Measurements from ENCODE around the gene MET. TPM values are rescaled to one million over a fixed set of nuclear protein-coding genes. Genes with fewer than 3 reads are reported as not detected.

The MET gene
- total RNA-seq, 2 experiments from 2014 or later, result 0.63 to 0.91 TPM

- Mint-ChIP-seq H3K36me3 (ENCODE audit: low read depth) (no peaks in the 10 kb centered on the region), H3K4me3 (no peak overlapping the region), H3K4me1 (no peaks in the 10 kb centered on the region), H3K27ac (no peak overlapping the region), H3K9me3 (ENCODE audit: low read depth) (no peaks in the 10 kb centered on the region), H3K27me3 (peaks cover 9% of the 10 kb centered on the region)
- intact Hi-C loops (cut with DNase I, micrococcal nuclease), result no loop called here
- ChIA-PET CTCF (interaction anchor here (0.7 kb wide), 1 partner anchor 21 kb away, joined by 3 read pairs; no protein-coding TSS in a partner anchor), POLR2A (no interaction called here)
- no peak for DNase-seq
- no peak for ATAC-seq
These were observed 59.7 kb downstream of the MET start for GRCh38 chr7:116731445-116732335.

GRCh38 chr7:116732788-116733694, 61.0 kb downstream of the MET start:
- no peak for ATAC-seq
- peaks cover 13% of the 10 kb centered on the region for H3K27me3 Mint-ChIP-seq
- no peaks in the 10 kb centered on the region for H3K9me3 Mint-ChIP-seq (ENCODE audit: low read depth)
- CTCF ChIA-PET, result no interaction called here
- no peak for DNase-seq
- intact Hi-C loops (cut with DNase I, micrococcal nuclease), result no loop called here
- H3K36me3 Mint-ChIP-seq (ENCODE audit: low read depth), result no peaks in the 10 kb centered on the region
- no peak overlapping the region for H3K27ac Mint-ChIP-seq
- no peak overlapping the region for H3K4me3 Mint-ChIP-seq
- POLR2A ChIA-PET, result no interaction called here
- H3K4me1 Mint-ChIP-seq, result no peaks in the 10 kb centered on the region

- CTCF ChIA-PET, result interaction anchor here (1.1 kb wide), 1 partner anchor 9 kb away, joined by 3 read pairs; no protein-coding TSS in a partner anchor
- H3K9me3 Mint-ChIP-seq (ENCODE audit: low read depth), result no peaks in the 10 kb centered on the region
- no peak overlapping the region for H3K27ac Mint-ChIP-seq
These were observed 62.1 kb downstream of the MET start for GRCh38 chr7:116733924-116734580.

GRCh38 chr7:116734710-116735109, 62.7 kb downstream of the MET start:
- DNase-seq (no peak), ATAC-seq (no peak)
- ChIA-PET POLR2A (no interaction called here), CTCF (interaction anchor here (1.1 kb wide), 1 partner anchor 8 kb away, joined by 3 read pairs; no protein-coding TSS in a partner anchor)
- Mint-ChIP-seq H3K4me1 (no peaks in the 10 kb centered on the region), H3K9me3 (ENCODE audit: low read depth) (no peaks in the 10 kb centered on the region), H3K4me3 (no peak overlapping the region), H3K36me3 (ENCODE audit: low read depth) (no peaks in the 10 kb centered on the region), H3K27me3 (peaks cover 13% of the 10 kb centered on the region), H3K27ac (no peak overlapping the region)
- intact Hi-C loops (cut with DNase I, micrococcal nuclease), result no loop called here

More at GRCh38 chr7:116733924-116734580, 62.1 kb downstream of the MET start:
- intact Hi-C loops (cut with DNase I, micrococcal nuclease), result no loop called here
- Mint-ChIP-seq H3K27me3 (peaks cover 13% of the 10 kb centered on the region), H3K36me3 (ENCODE audit: low read depth) (no peaks in the 10 kb centered on the region), H3K4me3 (no peak overlapping the region), H3K4me1 (no peaks in the 10 kb centered on the region)
- no peak for DNase-seq
- ATAC-seq, result no peak
- POLR2A ChIA-PET, result no interaction called here

DNA sequence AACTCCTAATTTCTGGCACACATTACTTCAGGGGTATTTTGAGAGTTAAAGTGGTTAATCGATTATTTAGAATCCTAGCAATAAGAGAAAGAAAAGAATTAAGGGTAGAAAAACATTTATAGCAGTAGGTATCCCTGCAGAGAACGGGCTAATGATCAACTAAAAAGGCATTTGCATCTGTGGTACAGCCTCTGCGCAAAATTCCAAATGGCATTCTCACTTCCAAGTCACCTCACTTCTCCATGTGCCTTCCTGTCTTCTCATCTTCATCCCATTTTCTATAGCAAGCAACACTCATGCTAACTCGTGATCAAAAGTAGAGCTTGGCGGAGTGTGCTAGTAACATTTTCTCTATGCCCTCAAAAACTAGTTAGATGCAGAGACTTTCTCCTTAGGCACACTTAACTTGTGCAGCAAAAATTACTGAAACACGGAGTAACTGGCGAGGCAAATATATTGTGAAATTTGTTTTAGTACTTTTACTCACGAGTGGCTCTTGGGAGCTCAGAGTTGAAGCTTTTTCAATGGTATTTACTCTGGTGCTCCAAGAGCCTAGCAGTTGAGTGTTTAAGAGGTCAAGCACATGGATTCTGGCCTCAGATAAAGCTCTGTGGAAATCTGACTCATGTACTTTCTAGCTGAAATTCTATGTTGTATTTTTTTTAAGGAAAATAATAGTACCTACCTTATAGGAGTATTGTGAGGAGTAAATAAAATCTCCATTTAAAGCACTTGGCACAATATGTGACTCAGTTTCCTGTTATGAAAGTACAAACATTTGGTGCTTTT, 65.1 kb downstream of the MET start:
- DNase-seq (no peak), ATAC-seq (no peak)
- Mint-ChIP-seq H3K27ac (no peak overlapping the region), H3K4me3 (no peak overlapping the region), H3K27me3 (peaks cover 13% of the 10 kb centered on the region), H3K4me1 (no peaks in the 10 kb centered on the region), H3K36me3 (ENCODE audit: low read depth) (no peaks in the 10 kb centered on the region), H3K9me3 (ENCODE audit: low read depth) (no peaks in the 10 kb centered on the region)
- intact Hi-C loops (cut with DNase I, micrococcal nuclease), result no loop called here
- POLR2A ChIA-PET, result no interaction called here
- CTCF ChIA-PET, result no interaction called here

- DNase-seq (no peak), ATAC-seq (no peak)
- no peaks in the 10 kb centered on the region for H3K9me3 Mint-ChIP-seq (ENCODE audit: low read depth)
- no peak overlapping the region for H3K4me3 Mint-ChIP-seq
- no peak overlapping the region for H3K27ac Mint-ChIP-seq
- intact Hi-C loops (cut with DNase I, micrococcal nuclease), result no loop called here
- peaks cover 16% of the 10 kb centered on the region for H3K27me3 Mint-ChIP-seq
- H3K36me3 Mint-ChIP-seq (ENCODE audit: low read depth), result no peaks in the 10 kb centered on the region
- ChIA-PET POLR2A (no interaction called here), CTCF (no interaction called here)
- H3K4me1 Mint-ChIP-seq, result no peaks in the 10 kb centered on the region
These were observed 66.4 kb downstream of the MET start for GRCh38 chr7:116738378-116738777.

DNA sequence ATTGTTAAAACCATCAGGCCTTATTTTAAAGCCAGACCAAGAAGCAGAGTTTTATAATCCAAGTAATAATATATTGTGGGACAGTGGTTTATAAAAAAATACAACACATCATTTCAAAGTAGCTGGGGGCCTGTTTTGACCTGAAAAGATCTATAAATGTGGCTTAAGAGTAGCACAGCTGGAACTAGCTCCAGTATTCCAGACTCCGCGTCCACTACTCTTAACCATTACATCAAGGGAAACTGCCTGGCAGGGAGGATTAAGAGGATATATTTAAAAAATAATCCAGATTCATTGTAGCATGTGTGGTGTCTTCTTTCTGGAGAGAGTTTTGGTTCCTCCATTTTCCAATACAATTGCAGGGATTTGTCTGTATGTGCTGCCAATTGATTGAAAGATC, 67.3 kb downstream of the MET start:
- H3K4me3 Mint-ChIP-seq, result no peak overlapping the region
- H3K9me3 Mint-ChIP-seq (ENCODE audit: low read depth), result no peaks in the 10 kb centered on the region
- ChIA-PET POLR2A (no interaction called here), CTCF (interaction anchor here (1.3 kb wide), 1 partner anchor 9 kb away, joined by 4 read pairs; no protein-coding TSS in a partner anchor)
- H3K27me3 Mint-ChIP-seq, result peaks cover 18% of the 10 kb centered on the region
- ATAC-seq (no peak), DNase-seq (no peak)
- intact Hi-C loops (cut with DNase I, micrococcal nuclease), result no loop called here
- H3K27ac Mint-ChIP-seq, result no peak overlapping the region
- no peaks in the 10 kb centered on the region for H3K4me1 Mint-ChIP-seq
- H3K36me3 Mint-ChIP-seq (ENCODE audit: low read depth), result no peaks in the 10 kb centered on the region

GRCh38 chr7:116740231-116740630, 68.2 kb downstream of the MET start:
- peaks cover 20% of the 10 kb centered on the region for H3K27me3 Mint-ChIP-seq
- no peak overlapping the region for H3K4me3 Mint-ChIP-seq
- H3K36me3 Mint-ChIP-seq (ENCODE audit: low read depth), result no peaks in the 10 kb centered on the region
- intact Hi-C loops (cut with DNase I, micrococcal nuclease), result no loop called here
- no peak for ATAC-seq
- no peak for DNase-seq
- H3K9me3 Mint-ChIP-seq (ENCODE audit: low read depth), result no peaks in the 10 kb centered on the region
- ChIA-PET POLR2A (no interaction called here), CTCF (no interaction called here)
- H3K27ac Mint-ChIP-seq, result no peak overlapping the region
- H3K4me1 Mint-ChIP-seq, result no peaks in the 10 kb centered on the region

DNA sequence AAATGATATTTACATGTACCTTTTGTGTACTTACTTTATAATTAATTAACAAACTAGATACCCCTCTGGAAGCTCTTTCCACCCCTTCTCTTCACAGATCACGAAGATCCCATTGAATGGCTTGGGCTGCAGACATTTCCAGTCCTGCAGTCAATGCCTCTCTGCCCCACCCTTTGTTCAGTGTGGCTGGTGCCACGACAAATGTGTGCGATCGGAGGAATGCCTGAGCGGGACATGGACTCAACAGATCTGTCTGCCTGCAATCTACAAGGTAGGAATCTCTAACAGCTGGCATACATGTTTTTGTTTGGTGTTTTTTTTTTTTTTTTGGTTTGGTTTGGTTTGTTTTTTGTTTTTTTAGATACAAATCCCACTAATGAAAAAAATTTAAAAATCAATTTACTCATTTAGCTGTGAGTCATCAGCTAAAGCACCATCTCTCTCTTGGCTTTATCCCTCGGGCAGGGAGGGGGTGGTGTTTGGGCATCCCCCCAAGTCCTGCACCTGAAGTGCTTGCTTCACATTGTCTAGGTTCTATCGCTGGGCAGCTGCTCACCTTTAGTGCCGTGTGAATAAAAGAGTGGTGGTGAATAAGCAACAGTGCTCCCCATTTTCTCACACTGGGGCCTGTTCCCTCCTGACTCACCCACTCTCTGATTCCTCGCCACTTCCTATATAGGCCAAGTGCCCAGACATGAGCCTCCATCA, 68.9 kb downstream of the MET start:
- Mint-ChIP-seq H3K27ac (no peak overlapping the region), H3K4me1 (no peaks in the 10 kb centered on the region), H3K36me3 (ENCODE audit: low read depth) (no peaks in the 10 kb centered on the region), H3K27me3 (peaks cover 20% of the 10 kb centered on the region), H3K4me3 (no peak overlapping the region), H3K9me3 (ENCODE audit: low read depth) (no peaks in the 10 kb centered on the region)
- ATAC-seq (no peak), DNase-seq (no peak)
- ChIA-PET POLR2A (no interaction called here), CTCF (no interaction called here)
- intact Hi-C loops (cut with DNase I, micrococcal nuclease), result no loop called here

DNA sequence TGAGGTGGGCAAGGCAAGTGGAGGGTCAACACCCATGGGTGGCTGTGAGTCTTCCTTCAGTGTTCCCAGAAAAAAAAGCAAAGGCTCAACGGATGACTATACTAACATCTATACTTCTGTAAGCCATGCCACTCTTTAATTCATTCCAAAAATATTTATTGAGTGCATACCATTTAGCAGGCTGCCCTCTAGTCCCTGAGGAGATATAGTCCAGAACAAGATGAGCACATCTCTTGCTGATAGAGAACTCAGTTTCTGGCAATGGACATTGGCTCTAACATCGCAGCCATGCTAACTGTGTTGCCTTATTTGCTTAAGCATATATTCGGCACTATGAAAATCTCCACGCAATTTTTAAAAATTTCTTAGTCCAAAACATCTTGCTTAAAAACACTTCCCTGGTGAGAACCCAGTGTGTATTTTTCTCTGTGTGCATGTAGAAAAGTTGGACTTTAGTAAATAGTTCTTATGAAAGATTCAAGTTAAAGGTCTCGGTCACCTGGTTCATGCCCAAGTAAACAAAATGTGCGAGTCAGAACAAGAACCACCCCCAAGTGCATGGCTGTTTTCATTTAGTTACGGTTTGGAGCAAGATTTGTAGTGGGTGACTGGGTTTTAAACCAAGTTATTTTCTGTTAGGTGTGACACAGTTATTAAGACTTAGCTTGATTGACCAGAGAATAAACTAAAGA, 69.8 kb downstream of the MET start:
- ChIA-PET POLR2A (no interaction called here), CTCF (interaction anchor here (0.6 kb wide), 1 partner anchor 54 kb away, joined by 3 read pairs; no protein-coding TSS in a partner anchor)
- no peak overlapping the region for H3K27ac Mint-ChIP-seq
- no peak for DNase-seq
- no peaks in the 10 kb centered on the region for H3K4me1 Mint-ChIP-seq
- intact Hi-C loops (cut with DNase I, micrococcal nuclease), result no loop called here
- no peaks in the 10 kb centered on the region for H3K36me3 Mint-ChIP-seq (ENCODE audit: low read depth)
- H3K4me3 Mint-ChIP-seq, result no peak overlapping the region
- H3K27me3 Mint-ChIP-seq, result peaks cover 19% of the 10 kb centered on the region
- H3K9me3 Mint-ChIP-seq (ENCODE audit: low read depth), result no peaks in the 10 kb centered on the region
- no peak for ATAC-seq
